ENCODE data around the gene BEND3.

- peak; percentile 95 to 98 (median 97) for TF ChIP-seq CTCF (IDR thresholded peaks at IDR 0.05)
- no peak for TF ChIP-seq POLR2A (IDR thresholded peaks at IDR 0.05)
These were observed 946 bp downstream of the BEND3 start for GRCh38 chr6:107114213-107114925.

Measured in upper lobe of left lung (tissue), 4 donors.